ENCODE data around the gene EIF5B. TPM values are rescaled to one million over a fixed set of nuclear protein-coding genes. Genes with fewer than 3 reads are reported as not detected.

EIF5B gene
- total RNA-seq, 4 donors from 2014 or later: 28.8 to 47.4 (median 42.3) TPM

GRCh38 chr2:99373144-99373543, 36.0 kb downstream of the EIF5B start:
- WGBS, 2 donors: 97 to 99% methylated on average over 4 of the region's 4 CpGs
- H3K4me1 ChIP-seq: no peaks in the 10 kb centered on the region
- DNase-seq (ENCODE audit: low spot score in 2 of 2): no peak
- H3K27ac ChIP-seq: no peak overlapping the region
- TF ChIP-seq, protein P1, sequence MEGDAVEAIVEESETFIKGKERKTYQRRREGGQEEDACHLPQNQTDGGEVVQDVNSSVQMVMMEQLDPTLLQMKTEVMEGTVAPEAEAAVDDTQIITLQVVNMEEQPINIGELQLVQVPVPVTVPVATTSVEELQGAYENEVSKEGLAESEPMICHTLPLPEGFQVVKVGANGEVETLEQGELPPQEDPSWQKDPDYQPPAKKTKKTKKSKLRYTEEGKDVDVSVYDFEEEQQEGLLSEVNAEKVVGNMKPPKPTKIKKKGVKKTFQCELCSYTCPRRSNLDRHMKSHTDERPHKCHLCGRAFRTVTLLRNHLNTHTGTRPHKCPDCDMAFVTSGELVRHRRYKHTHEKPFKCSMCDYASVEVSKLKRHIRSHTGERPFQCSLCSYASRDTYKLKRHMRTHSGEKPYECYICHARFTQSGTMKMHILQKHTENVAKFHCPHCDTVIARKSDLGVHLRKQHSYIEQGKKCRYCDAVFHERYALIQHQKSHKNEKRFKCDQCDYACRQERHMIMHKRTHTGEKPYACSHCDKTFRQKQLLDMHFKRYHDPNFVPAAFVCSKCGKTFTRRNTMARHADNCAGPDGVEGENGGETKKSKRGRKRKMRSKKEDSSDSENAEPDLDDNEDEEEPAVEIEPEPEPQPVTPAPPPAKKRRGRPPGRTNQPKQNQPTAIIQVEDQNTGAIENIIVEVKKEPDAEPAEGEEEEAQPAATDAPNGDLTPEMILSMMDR (IDR thresholded peaks at IDR 0.05): no peak
- H3K27me3 ChIP-seq: no peaks in the 10 kb centered on the region
- H3K4me3 ChIP-seq: no peak overlapping the region
- H3K9me3 ChIP-seq: peaks cover 0 to 7% (median 4%) of the 10 kb centered on the region in 4 donors
- H3K36me3 ChIP-seq: peaks cover 0 to 100% (median 6%) of the 10 kb centered on the region in 3 donors

- no peak for DNase-seq (ENCODE audit: low spot score in 2 of 2)
- Histone ChIP-seq H3K4me3 (no peak overlapping the region), H3K27me3 (no peaks in the 10 kb centered on the region), H3K9me3 (peaks cover 0 to 7% (median 4%) of the 10 kb centered on the region in 4 donors), H3K27ac (no peak overlapping the region), H3K4me1 (no peaks in the 10 kb centered on the region), H3K36me3 (peaks cover 0 to 98% (median 12%) of the 10 kb centered on the region in 3 donors)
- TF ChIP-seq EP300 (IDR thresholded peaks at IDR 0.05) (no peak), POLR2A (IDR thresholded peaks at IDR 0.05) (no peak)
- TF ChIP-seq, protein P1 (IDR thresholded peaks at IDR 0.05): no peak
Observed at GRCh38 chr2:99374747-99375146, 37.6 kb downstream of the EIF5B start.

DNA sequence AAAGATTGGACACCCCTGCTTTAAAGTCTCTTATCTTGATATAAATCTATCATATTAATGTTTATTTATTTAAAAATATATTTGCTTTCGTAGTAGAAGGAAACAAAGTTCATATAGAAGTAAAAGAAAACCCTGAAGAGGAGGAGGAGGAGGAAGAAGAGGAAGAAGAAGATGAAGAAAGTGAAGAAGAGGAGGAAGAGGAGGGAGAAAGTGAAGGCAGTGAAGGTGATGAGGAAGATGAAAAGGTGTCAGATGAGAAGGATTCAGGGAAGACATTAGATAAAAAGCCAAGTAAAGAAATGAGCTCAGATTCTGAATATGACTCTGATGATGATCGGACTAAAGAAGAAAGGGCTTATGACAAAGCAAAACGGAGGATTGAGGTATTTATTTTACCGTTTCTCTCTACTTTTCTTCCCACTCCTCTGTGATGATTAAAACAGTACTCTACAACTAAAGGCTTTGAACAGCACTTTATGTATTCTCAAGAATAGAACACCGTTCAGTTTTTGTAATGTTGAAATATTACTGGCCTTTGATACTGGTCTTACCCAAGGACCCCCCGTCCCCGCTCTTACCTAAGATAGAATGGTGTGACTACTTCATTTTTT, 39.2 kb downstream of the EIF5B start:
- WGBS, 2 donors: 94 to 96% methylated on average over 7 of the region's 7 CpGs
- TF ChIP-seq EP300 (IDR thresholded peaks at IDR 0.05) (no peak), POLR2A (IDR thresholded peaks at IDR 0.05) (no peak)
- TF ChIP-seq, protein P1 (IDR thresholded peaks at IDR 0.05): no peak
- H3K4me3 ChIP-seq: no peak overlapping the region

DNA sequence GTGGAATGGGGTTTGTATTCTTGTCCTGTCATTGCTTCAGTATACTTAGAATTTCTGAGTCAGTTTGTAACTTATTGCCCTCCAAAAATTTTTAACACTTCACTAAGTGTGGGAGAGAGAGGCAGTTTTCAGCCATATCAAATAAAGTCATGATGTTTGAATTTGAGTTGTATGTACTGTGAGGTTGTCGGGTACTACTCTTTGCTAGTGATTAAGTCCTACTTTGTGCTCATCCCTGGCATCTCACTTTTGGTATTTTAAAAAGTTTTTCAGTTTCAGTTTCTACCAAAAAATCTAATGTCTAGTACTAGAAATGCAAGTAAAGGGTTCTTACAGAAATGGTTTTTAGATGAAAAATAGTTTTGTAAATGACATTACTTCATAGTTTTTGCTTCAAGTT, 40.7 kb downstream of the EIF5B start:
- peaks cover 0 to 84% (median 8%) of the 10 kb centered on the region in 3 donors for H3K36me3 ChIP-seq
- no peaks in the 10 kb centered on the region for H3K4me1 ChIP-seq
- 90 to 91% methylated on average over 1 of the region's 1 CpG for WGBS, 2 donors
- H3K27ac ChIP-seq: no peak overlapping the region
- no peak overlapping the region for H3K4me3 ChIP-seq
- no peak for DNase-seq (ENCODE audit: low spot score in 2 of 2)
- H3K27me3 ChIP-seq: no peaks in the 10 kb centered on the region
- peaks cover 0 to 7% (median 4%) of the 10 kb centered on the region in 4 donors for H3K9me3 ChIP-seq
- TF ChIP-seq EP300 (IDR thresholded peaks at IDR 0.05): no peak
- TF ChIP-seq POLR2A (IDR thresholded peaks at IDR 0.05): no peak
- TF ChIP-seq, protein P1 (IDR thresholded peaks at IDR 0.05): no peak

More for the DNA sequence above, 39.2 kb downstream of the EIF5B start:
- H3K9me3 ChIP-seq: peaks cover 0 to 7% (median 4%) of the 10 kb centered on the region in 4 donors
- H3K4me1 ChIP-seq: no peaks in the 10 kb centered on the region
- DNase-seq (ENCODE audit: low spot score in 2 of 2): no peak
- H3K36me3 ChIP-seq: peaks cover 0 to 89% (median 13%) of the 10 kb centered on the region in 3 donors
- H3K27ac ChIP-seq: no peak overlapping the region
- no peaks in the 10 kb centered on the region for H3K27me3 ChIP-seq

DNA sequence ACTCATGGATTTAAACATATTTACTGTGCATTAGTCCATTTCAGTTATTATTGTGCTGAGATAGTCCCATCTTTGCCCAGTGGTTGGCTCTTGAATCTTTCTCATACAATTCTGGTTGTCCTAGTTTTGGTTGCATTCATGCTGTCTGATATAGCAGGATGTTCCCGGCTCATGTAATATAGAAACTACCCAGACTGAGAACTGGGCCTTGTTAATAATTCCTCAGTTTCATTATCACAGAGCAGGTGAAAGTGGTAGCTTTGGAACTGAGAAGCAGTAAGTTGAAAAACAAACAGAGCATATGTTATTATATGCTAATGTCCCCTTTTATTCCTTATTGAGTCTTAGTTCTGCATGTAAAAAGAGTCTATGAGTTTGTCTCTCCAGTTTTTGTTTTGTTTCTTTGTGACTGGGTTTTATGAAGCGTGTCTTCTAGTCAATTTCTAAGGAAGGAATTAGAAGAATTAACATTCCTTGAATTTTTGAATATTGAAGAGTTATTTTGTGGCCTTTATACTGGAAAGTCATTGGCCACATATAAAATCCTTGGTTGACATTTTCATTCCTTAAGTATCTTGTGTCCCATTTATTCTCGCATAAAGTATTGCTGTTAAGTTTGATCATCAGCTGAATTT, 43.3 kb downstream of the EIF5B start:
- Histone ChIP-seq H3K4me1 (no peaks in the 10 kb centered on the region), H3K36me3 (peaks cover 0 to 84% (median 8%) of the 10 kb centered on the region in 3 donors), H3K27ac (peak overlapping the region in 1 of 4 donors; percentile 8), H3K27me3 (no peaks in the 10 kb centered on the region), H3K4me3 (no peak overlapping the region), H3K9me3 (no peaks in the 10 kb centered on the region)
- WGBS, 2 donors: 52 to 56% methylated on average over 3 of the region's 3 CpGs
- no peak for DNase-seq (ENCODE audit: low spot score in 2 of 2)
- TF ChIP-seq EP300 (IDR thresholded peaks at IDR 0.05) (no peak), POLR2A (IDR thresholded peaks at IDR 0.05) (no peak)
- TF ChIP-seq, protein P1 (IDR thresholded peaks at IDR 0.05): no peak

All from tibial nerve (tissue), 4 donors.